ENCODE results near the gene WASF3. TPM values are rescaled to one million over a fixed set of nuclear protein-coding genes. Genes with fewer than 3 reads are reported as not detected.

WASF3 gene
- total and polyA plus RNA-seq, 4 donors, result 0.82 to 4.9 (median 2.3) TPM

DNA sequence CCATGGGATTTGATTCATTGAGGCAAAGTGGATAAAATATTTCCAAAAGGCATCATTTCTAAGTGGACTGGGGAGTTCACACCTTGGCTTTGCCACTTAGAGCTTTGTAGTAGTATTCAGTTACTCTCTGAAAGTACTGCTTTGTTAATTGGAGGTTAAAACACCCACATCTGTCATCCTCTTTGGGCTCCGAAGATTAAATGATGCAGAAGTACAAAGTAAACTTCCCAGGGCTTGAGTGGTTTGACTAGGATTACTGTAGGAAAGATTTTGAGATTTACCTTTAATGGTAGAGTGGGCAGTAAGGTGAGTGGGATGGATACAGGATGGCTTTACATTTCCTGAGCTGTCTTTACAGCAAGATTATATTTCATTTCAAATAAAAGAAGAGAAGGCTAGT lies 42.4 kb downstream of the WASF3 start:
- no peak for DNase-seq (ENCODE audit: low spot score)
- Histone ChIP-seq H3K36me3 (ENCODE audit: control insufficient read depth in 4 of 4, insufficient read depth in 3 of 4, low read depth in 1 of 4, low read length in 3 of 4) (no peaks in the 10 kb centered on the region), H3K9ac (ENCODE audit: low read depth in 1 of 2, low read length in 2 of 2) (no peak overlapping the region), H3K27ac (ENCODE audit: low read depth in 1 of 2, low read length in 2 of 2) (no peak overlapping the region), H3K27me3 (ENCODE audit: control insufficient read depth in 4 of 4, insufficient read depth in 4 of 4, low read length in 3 of 4) (no peaks in the 10 kb centered on the region), H3K4me1 (ENCODE audit: control insufficient read depth in 4 of 4, insufficient read depth in 4 of 4, low read length in 3 of 4) (peaks cover 0 to 15% (median 10%) of the 10 kb centered on the region in 4 donors), H3K9me3 (ENCODE audit: control insufficient read depth in 4 of 4, low read length in 3 of 4) (peaks cover 0 to 3% (median 0%) of the 10 kb centered on the region in 4 donors), H3K4me3 (ENCODE audit: low read depth in 1 of 3, low read length in 3 of 3) (no peak overlapping the region)
- TF ChIP-seq RXRA (IDR thresholded peaks at IDR 0.05), result no peak
- 81% methylated on average over 1 of the region's 1 CpG for WGBS

DNA sequence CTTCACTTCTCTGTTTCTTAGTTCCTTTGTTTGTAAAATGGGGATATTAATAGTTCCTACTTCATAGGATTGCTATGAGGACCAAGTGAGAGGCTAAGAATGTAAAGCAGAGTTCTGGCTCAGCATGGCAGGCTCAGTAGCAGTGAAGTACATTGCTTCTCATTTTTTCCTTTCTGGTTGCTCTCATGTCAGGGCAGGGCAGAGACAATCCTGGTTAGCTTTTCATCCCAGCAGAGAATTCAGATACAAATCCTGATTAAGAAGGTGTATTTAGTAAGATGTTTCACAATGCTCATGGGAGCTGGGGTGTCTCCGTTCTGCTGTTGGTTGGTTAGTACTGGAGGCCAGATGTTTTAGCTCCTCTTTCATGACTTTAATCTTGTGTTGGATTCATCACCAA lies 42.9 kb downstream of the WASF3 start:
- Histone ChIP-seq H3K9ac (ENCODE audit: low read depth in 1 of 2, low read length in 2 of 2) (no peak overlapping the region), H3K27ac (ENCODE audit: low read depth in 1 of 2, low read length in 2 of 2) (no peak overlapping the region), H3K4me1 (ENCODE audit: control insufficient read depth in 4 of 4, insufficient read depth in 4 of 4, low read length in 3 of 4) (peaks cover 1 to 20% (median 14%) of the 10 kb centered on the region in 4 donors), H3K4me3 (ENCODE audit: low read depth in 1 of 3, low read length in 3 of 3) (no peak overlapping the region), H3K36me3 (ENCODE audit: control insufficient read depth in 4 of 4, insufficient read depth in 3 of 4, low read depth in 1 of 4, low read length in 3 of 4) (no peaks in the 10 kb centered on the region), H3K27me3 (ENCODE audit: control insufficient read depth in 4 of 4, insufficient read depth in 4 of 4, low read length in 3 of 4) (no peaks in the 10 kb centered on the region), H3K9me3 (ENCODE audit: control insufficient read depth in 4 of 4, low read length in 3 of 4) (peaks cover 0 to 3% (median 0%) of the 10 kb centered on the region in 4 donors)
- TF ChIP-seq FOXA1 (IDR thresholded peaks at IDR 0.05) (no peak), YY1 (IDR thresholded peaks at IDR 0.05) (no peak)
- no peak for DNase-seq (ENCODE audit: low spot score)
- WGBS, result 92% methylated on average over 1 of the region's 1 CpG

- 55% methylated on average over 2 of the region's 2 CpGs for WGBS
- Histone ChIP-seq H3K27me3 (ENCODE audit: control insufficient read depth in 4 of 4, insufficient read depth in 4 of 4, low read length in 3 of 4) (no peaks in the 10 kb centered on the region), H3K36me3 (ENCODE audit: control insufficient read depth in 4 of 4, insufficient read depth in 3 of 4, low read depth in 1 of 4, low read length in 3 of 4) (no peaks in the 10 kb centered on the region), H3K4me3 (ENCODE audit: low read depth in 1 of 3, low read length in 3 of 3) (no peak overlapping the region), H3K9me3 (ENCODE audit: control insufficient read depth in 4 of 4, low read length in 3 of 4) (peaks cover 0 to 3% (median 0%) of the 10 kb centered on the region in 4 donors), H3K27ac (ENCODE audit: low read depth in 1 of 2, low read length in 2 of 2) (no peak overlapping the region), H3K9ac (ENCODE audit: low read depth in 1 of 2, low read length in 2 of 2) (no peak overlapping the region), H3K4me1 (ENCODE audit: control insufficient read depth in 4 of 4, insufficient read depth in 4 of 4, low read length in 3 of 4) (peaks cover 1 to 31% (median 21%) of the 10 kb centered on the region in 4 donors)
- TF ChIP-seq FOXA2 (IDR thresholded peaks at IDR 0.05) (no peak), NR2F2 (IDR thresholded peaks at IDR 0.05) (peak; percentile 29), JUND (IDR thresholded peaks at IDR 0.05) (no peak), RAD21 (IDR thresholded peaks at IDR 0.05) (peak in 1 of 2 donors; percentile 35), EGR1 (IDR thresholded peaks at IDR 0.05; ENCODE audit: low read depth in 2 of 2) (no peak)
- no peak for DNase-seq (ENCODE audit: low spot score)
Measured at GRCh38 chr13:26601669-26602068, 44.2 kb downstream of the WASF3 start.

DNA sequence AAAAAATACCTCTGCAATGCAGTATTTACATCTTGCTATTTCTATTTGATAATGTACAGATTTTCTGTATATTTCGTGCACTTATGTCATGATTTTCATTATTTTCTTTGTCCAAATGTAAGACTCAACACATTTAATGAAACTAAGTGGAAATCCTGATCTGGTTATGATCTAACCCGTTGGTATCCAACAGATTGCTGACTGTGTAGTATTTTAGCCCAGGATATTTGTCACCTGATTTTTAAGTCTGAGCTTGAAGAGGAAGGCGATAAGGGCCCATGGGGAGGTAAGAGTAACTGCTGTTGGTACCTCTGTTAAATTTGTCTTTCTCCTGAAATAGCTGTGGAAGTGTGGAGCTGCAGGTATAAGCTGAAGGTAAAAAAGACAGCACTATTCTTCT lies 45.3 kb downstream of the WASF3 start:
- no peak overlapping the region for H3K4me3 ChIP-seq (ENCODE audit: low read depth in 1 of 3, low read length in 3 of 3)
- H3K4me1 ChIP-seq (ENCODE audit: control insufficient read depth in 4 of 4, insufficient read depth in 4 of 4, low read length in 3 of 4), result peaks cover 1 to 34% (median 23%) of the 10 kb centered on the region in 4 donors
- no peak overlapping the region for H3K27ac ChIP-seq (ENCODE audit: low read depth in 1 of 2, low read length in 2 of 2)
- no peak overlapping the region for H3K9ac ChIP-seq (ENCODE audit: low read depth in 1 of 2, low read length in 2 of 2)
- DNase-seq (ENCODE audit: low spot score), result no peak
- 79% methylated on average over 3 of the region's 3 CpGs for WGBS
- TF ChIP-seq JUND (IDR thresholded peaks at IDR 0.05) (no peak), NR2F2 (IDR thresholded peaks at IDR 0.05) (no peak), FOXA2 (IDR thresholded peaks at IDR 0.05) (no peak), FOXA1 (IDR thresholded peaks at IDR 0.05) (no peak), REST (IDR thresholded peaks at IDR 0.05) (no peak), HNF4A (conservative IDR thresholded peaks at IDR 0.05) (no peak), TAF1 (conservative IDR thresholded peaks at IDR 0.05) (no peak), RAD21 (IDR thresholded peaks at IDR 0.05) (no peak), CTCF (IDR thresholded peaks at IDR 0.05; ENCODE audit: low read depth, low read length, missing input control) (no peak), RXRA (IDR thresholded peaks at IDR 0.05) (no peak), GABPA (IDR thresholded peaks at IDR 0.05 in 1 of 2, conservative IDR thresholded peaks at IDR 0.05 in 1 of 2) (no peak), YY1 (IDR thresholded peaks at IDR 0.05) (no peak), SP1 (IDR thresholded peaks at IDR 0.05) (no peak), EGR1 (IDR thresholded peaks at IDR 0.05; ENCODE audit: low read depth in 2 of 2) (no peak), MAX (IDR thresholded peaks at IDR 0.05) (no peak)
- TF ChIP-seq, protein P1, sequence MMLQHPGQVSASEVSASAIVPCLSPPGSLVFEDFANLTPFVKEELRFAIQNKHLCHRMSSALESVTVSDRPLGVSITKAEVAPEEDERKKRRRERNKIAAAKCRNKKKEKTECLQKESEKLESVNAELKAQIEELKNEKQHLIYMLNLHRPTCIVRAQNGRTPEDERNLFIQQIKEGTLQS (IDR thresholded peaks at IDR 0.05), result no peak
- no peaks in the 10 kb centered on the region for H3K9me3 ChIP-seq (ENCODE audit: control insufficient read depth in 4 of 4, low read length in 3 of 4)
- H3K27me3 ChIP-seq (ENCODE audit: control insufficient read depth in 4 of 4, insufficient read depth in 4 of 4, low read length in 3 of 4), result no peaks in the 10 kb centered on the region
- no peaks in the 10 kb centered on the region for H3K36me3 ChIP-seq (ENCODE audit: control insufficient read depth in 4 of 4, insufficient read depth in 3 of 4, low read depth in 1 of 4, low read length in 3 of 4)
